GM12865 (cell line): Measurements from ENCODE around the gene RIMKLA.
A peak's percentile ranks its signal among the peaks of the same experiment; 100 is the strongest.

ENCODE experiments used
- DNase-seq: peaks from one replicate; pipeline ENCODE4 v3.0.0; 2010; ENCODE audit warnings: low read depth
- H3K4me3 ChIP-seq: 2 replicates; pipeline ENCODE4 v1.5.1; 2011; ENCODE audit warnings: mild to moderate bottlenecking, low read depth, low read length, control low read depth
- CTCF ChIP-seq: IDR thresholded peaks from 2 replicates; pipeline ENCODE4 v1.5.1; 2011; ENCODE audit warnings: low read length, control low read depth, low read depth, inconsistent platforms; ENCODE audit not compliant: insufficient read depth; ENCODE audit errors: missing control alignments

The RIMKLA gene

GRCh38 chr1:42335809-42336518, 44.6 kb upstream of the RIMKLA start:
- DNase-seq, result no peak
- peak overlapping the region; percentile 99 for H3K4me3 ChIP-seq
- no peak for TF ChIP-seq CTCF

- no peak for TF ChIP-seq CTCF
- no peak for DNase-seq
- no peak overlapping the region for H3K4me3 ChIP-seq
Observed at GRCh38 chr1:42336978-42337377, 43.6 kb upstream of the RIMKLA start.

- no peak for DNase-seq
- no peak overlapping the region for H3K4me3 ChIP-seq
- no peak for TF ChIP-seq CTCF
Observed at GRCh38 chr1:42340093-42340492, 40.5 kb upstream of the RIMKLA start.

- DNase-seq, result no peak
- H3K4me3 ChIP-seq, result no peak overlapping the region
- no peak for TF ChIP-seq CTCF
Observed at GRCh38 chr1:42340901-42341300, 39.7 kb upstream of the RIMKLA start.

- TF ChIP-seq CTCF, result no peak
- DNase-seq, result no peak
- no peak overlapping the region for H3K4me3 ChIP-seq
Observed at GRCh38 chr1:42343049-42343448, 37.5 kb upstream of the RIMKLA start.

GRCh38 chr1:42348498-42348897, 32.1 kb upstream of the RIMKLA start:
- DNase-seq, result no peak
- H3K4me3 ChIP-seq, result no peak overlapping the region
- TF ChIP-seq CTCF, result no peak

- DNase-seq, result no peak
- no peak overlapping the region for H3K4me3 ChIP-seq
- TF ChIP-seq CTCF, result no peak
Observed at GRCh38 chr1:42350086-42350485, 30.5 kb upstream of the RIMKLA start.
